ENCODE results near the gene GPR157.

GPR157 gene

GRCh38 chr1:9093091-9093490 lies 35.8 kb downstream of the GPR157 start:
- Histone ChIP-seq H3K27ac (ENCODE audit: low read depth, low read length) (no peak overlapping the region), H3K27me3 (ENCODE audit: control insufficient read depth in 1 of 2, insufficient read depth in 2 of 2, low read length in 2 of 2) (peaks cover 2 to 3% of the 10 kb centered on the region in 2 donors), H3K9me3 (ENCODE audit: control insufficient read depth in 1 of 2, low read length in 2 of 2) (no peaks in the 10 kb centered on the region), H3K4me3 (ENCODE audit: low read depth in 1 of 2, low read length in 2 of 2) (no peak overlapping the region), H3K4me1 (ENCODE audit: control insufficient read depth in 1 of 2, insufficient read depth in 2 of 2, low read length in 2 of 2) (no peaks in the 10 kb centered on the region), H3K36me3 (ENCODE audit: control insufficient read depth in 1 of 2, insufficient read depth in 2 of 2, low read length in 2 of 2) (no peaks in the 10 kb centered on the region), H3K9ac (ENCODE audit: low read depth in 1 of 2, low read length in 2 of 2) (no peak overlapping the region)

GRCh38 chr1:9088807-9089206 lies 40.1 kb downstream of the GPR157 start:
- no peak overlapping the region for H3K4me3 ChIP-seq (ENCODE audit: low read depth in 1 of 2, low read length in 2 of 2)
- no peak overlapping the region for H3K27ac ChIP-seq (ENCODE audit: low read depth, low read length)
- no peak overlapping the region for H3K9ac ChIP-seq (ENCODE audit: low read depth in 1 of 2, low read length in 2 of 2)
- peaks cover 2 to 3% of the 10 kb centered on the region in 2 donors for H3K27me3 ChIP-seq (ENCODE audit: control insufficient read depth in 1 of 2, insufficient read depth in 2 of 2, low read length in 2 of 2)
- H3K4me1 ChIP-seq (ENCODE audit: control insufficient read depth in 1 of 2, insufficient read depth in 2 of 2, low read length in 2 of 2): peaks cover 4 to 7% of the 10 kb centered on the region in 2 donors
- H3K9me3 ChIP-seq (ENCODE audit: control insufficient read depth in 1 of 2, low read length in 2 of 2): no peaks in the 10 kb centered on the region
- no peaks in the 10 kb centered on the region for H3K36me3 ChIP-seq (ENCODE audit: control insufficient read depth in 1 of 2, insufficient read depth in 2 of 2, low read length in 2 of 2)

- H3K36me3 ChIP-seq (ENCODE audit: control insufficient read depth in 1 of 2, insufficient read depth in 2 of 2, low read length in 2 of 2): no peaks in the 10 kb centered on the region
- peaks cover 0 to 3% of the 10 kb centered on the region in 2 donors for H3K27me3 ChIP-seq (ENCODE audit: control insufficient read depth in 1 of 2, insufficient read depth in 2 of 2, low read length in 2 of 2)
- H3K4me3 ChIP-seq (ENCODE audit: low read depth in 1 of 2, low read length in 2 of 2): no peak overlapping the region
- no peak overlapping the region for H3K9ac ChIP-seq (ENCODE audit: low read depth in 1 of 2, low read length in 2 of 2)
- H3K27ac ChIP-seq (ENCODE audit: low read depth, low read length): no peak overlapping the region
- peaks cover 7% of the 10 kb centered on the region in 2 donors for H3K4me1 ChIP-seq (ENCODE audit: control insufficient read depth in 1 of 2, insufficient read depth in 2 of 2, low read length in 2 of 2)
- no peaks in the 10 kb centered on the region for H3K9me3 ChIP-seq (ENCODE audit: control insufficient read depth in 1 of 2, low read length in 2 of 2)
Measured at GRCh38 chr1:9087411-9088125, 41.3 kb downstream of the GPR157 start.

DNA sequence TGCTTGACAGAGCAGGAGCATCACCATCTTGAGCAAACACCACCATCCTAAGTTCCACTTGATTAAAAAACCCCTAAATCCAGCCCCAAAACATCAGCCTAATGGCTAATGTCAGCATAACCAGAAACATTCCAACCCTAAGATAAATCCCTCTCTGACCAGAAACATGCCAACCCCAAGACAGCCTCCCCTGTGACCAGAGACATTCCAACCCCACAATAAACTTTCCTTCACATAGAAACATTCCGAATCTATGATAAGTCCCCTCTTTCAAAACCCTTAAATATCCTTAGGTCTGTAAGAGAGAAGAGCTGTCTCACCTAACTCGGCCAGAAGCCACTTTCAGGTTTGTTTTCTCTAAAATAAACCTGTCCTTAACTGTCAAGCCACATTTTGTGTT lies 42.1 kb downstream of the GPR157 start:
- Histone ChIP-seq H3K9ac (ENCODE audit: low read depth in 1 of 2, low read length in 2 of 2) (no peak overlapping the region), H3K36me3 (ENCODE audit: control insufficient read depth in 1 of 2, insufficient read depth in 2 of 2, low read length in 2 of 2) (no peaks in the 10 kb centered on the region), H3K4me1 (ENCODE audit: control insufficient read depth in 1 of 2, insufficient read depth in 2 of 2, low read length in 2 of 2) (peaks cover 7 to 8% of the 10 kb centered on the region in 2 donors), H3K27ac (ENCODE audit: low read depth, low read length) (no peak overlapping the region), H3K27me3 (ENCODE audit: control insufficient read depth in 1 of 2, insufficient read depth in 2 of 2, low read length in 2 of 2) (peaks cover 0 to 2% of the 10 kb centered on the region in 2 donors), H3K9me3 (ENCODE audit: control insufficient read depth in 1 of 2, low read length in 2 of 2) (no peaks in the 10 kb centered on the region), H3K4me3 (ENCODE audit: low read depth in 1 of 2, low read length in 2 of 2) (no peak overlapping the region)

- Histone ChIP-seq H3K36me3 (ENCODE audit: control insufficient read depth in 1 of 2, insufficient read depth in 2 of 2, low read length in 2 of 2) (no peaks in the 10 kb centered on the region), H3K27ac (ENCODE audit: low read depth, low read length) (no peak overlapping the region), H3K9me3 (ENCODE audit: control insufficient read depth in 1 of 2, low read length in 2 of 2) (no peaks in the 10 kb centered on the region), H3K4me3 (ENCODE audit: low read depth in 1 of 2, low read length in 2 of 2) (no peak overlapping the region), H3K27me3 (ENCODE audit: control insufficient read depth in 1 of 2, insufficient read depth in 2 of 2, low read length in 2 of 2) (no peaks in the 10 kb centered on the region), H3K9ac (ENCODE audit: low read depth in 1 of 2, low read length in 2 of 2) (no peak overlapping the region), H3K4me1 (ENCODE audit: control insufficient read depth in 1 of 2, insufficient read depth in 2 of 2, low read length in 2 of 2) (peaks cover 8% of the 10 kb centered on the region in 2 donors)
Measured at GRCh38 chr1:9086045-9086444, 42.9 kb downstream of the GPR157 start.

GRCh38 chr1:9085306-9085940 lies 43.5 kb downstream of the GPR157 start:
- Histone ChIP-seq H3K9ac (ENCODE audit: low read depth in 1 of 2, low read length in 2 of 2) (no peak overlapping the region), H3K36me3 (ENCODE audit: control insufficient read depth in 1 of 2, insufficient read depth in 2 of 2, low read length in 2 of 2) (no peaks in the 10 kb centered on the region), H3K4me3 (ENCODE audit: low read depth in 1 of 2, low read length in 2 of 2) (no peak overlapping the region), H3K4me1 (ENCODE audit: control insufficient read depth in 1 of 2, insufficient read depth in 2 of 2, low read length in 2 of 2) (peaks cover 8 to 14% of the 10 kb centered on the region in 2 donors), H3K27ac (ENCODE audit: low read depth, low read length) (no peak overlapping the region), H3K9me3 (ENCODE audit: control insufficient read depth in 1 of 2, low read length in 2 of 2) (no peaks in the 10 kb centered on the region), H3K27me3 (ENCODE audit: control insufficient read depth in 1 of 2, insufficient read depth in 2 of 2, low read length in 2 of 2) (no peaks in the 10 kb centered on the region)

GRCh38 chr1:9084906-9085305 lies 44.0 kb downstream of the GPR157 start:
- H3K9ac ChIP-seq (ENCODE audit: low read depth in 1 of 2, low read length in 2 of 2): no peak overlapping the region
- H3K27me3 ChIP-seq (ENCODE audit: control insufficient read depth in 1 of 2, insufficient read depth in 2 of 2, low read length in 2 of 2): no peaks in the 10 kb centered on the region
- no peaks in the 10 kb centered on the region for H3K36me3 ChIP-seq (ENCODE audit: control insufficient read depth in 1 of 2, insufficient read depth in 2 of 2, low read length in 2 of 2)
- no peaks in the 10 kb centered on the region for H3K9me3 ChIP-seq (ENCODE audit: control insufficient read depth in 1 of 2, low read length in 2 of 2)
- no peak overlapping the region for H3K4me3 ChIP-seq (ENCODE audit: low read depth in 1 of 2, low read length in 2 of 2)
- peaks cover 8 to 18% of the 10 kb centered on the region in 2 donors for H3K4me1 ChIP-seq (ENCODE audit: control insufficient read depth in 1 of 2, insufficient read depth in 2 of 2, low read length in 2 of 2)
- H3K27ac ChIP-seq (ENCODE audit: low read depth, low read length): no peak overlapping the region

GRCh38 chr1:9081473-9081872 lies 47.4 kb downstream of the GPR157 start:
- no peak overlapping the region for H3K4me3 ChIP-seq (ENCODE audit: low read depth in 1 of 2, low read length in 2 of 2)
- H3K36me3 ChIP-seq (ENCODE audit: control insufficient read depth in 1 of 2, insufficient read depth in 2 of 2, low read length in 2 of 2): no peaks in the 10 kb centered on the region
- peaks cover 22 to 40% of the 10 kb centered on the region in 2 donors for H3K4me1 ChIP-seq (ENCODE audit: control insufficient read depth in 1 of 2, insufficient read depth in 2 of 2, low read length in 2 of 2)
- H3K27me3 ChIP-seq (ENCODE audit: control insufficient read depth in 1 of 2, insufficient read depth in 2 of 2, low read length in 2 of 2): no peaks in the 10 kb centered on the region
- H3K27ac ChIP-seq (ENCODE audit: low read depth, low read length): no peak overlapping the region
- H3K9ac ChIP-seq (ENCODE audit: low read depth in 1 of 2, low read length in 2 of 2): no peak overlapping the region
- H3K9me3 ChIP-seq (ENCODE audit: control insufficient read depth in 1 of 2, low read length in 2 of 2): no peaks in the 10 kb centered on the region

- Histone ChIP-seq H3K4me1 (ENCODE audit: control insufficient read depth in 1 of 2, insufficient read depth in 2 of 2, low read length in 2 of 2) (peaks cover 23 to 39% of the 10 kb centered on the region in 2 donors), H3K9ac (ENCODE audit: low read depth in 1 of 2, low read length in 2 of 2) (peak overlapping the region in 1 of 2 donors; percentile 18), H3K4me3 (ENCODE audit: low read depth in 1 of 2, low read length in 2 of 2) (no peak overlapping the region), H3K9me3 (ENCODE audit: control insufficient read depth in 1 of 2, low read length in 2 of 2) (no peaks in the 10 kb centered on the region), H3K27ac (ENCODE audit: low read depth, low read length) (no peak overlapping the region), H3K36me3 (ENCODE audit: control insufficient read depth in 1 of 2, insufficient read depth in 2 of 2, low read length in 2 of 2) (no peaks in the 10 kb centered on the region), H3K27me3 (ENCODE audit: control insufficient read depth in 1 of 2, insufficient read depth in 2 of 2, low read length in 2 of 2) (no peaks in the 10 kb centered on the region)
Measured at GRCh38 chr1:9080705-9081291, 48.1 kb downstream of the GPR157 start.

DNA sequence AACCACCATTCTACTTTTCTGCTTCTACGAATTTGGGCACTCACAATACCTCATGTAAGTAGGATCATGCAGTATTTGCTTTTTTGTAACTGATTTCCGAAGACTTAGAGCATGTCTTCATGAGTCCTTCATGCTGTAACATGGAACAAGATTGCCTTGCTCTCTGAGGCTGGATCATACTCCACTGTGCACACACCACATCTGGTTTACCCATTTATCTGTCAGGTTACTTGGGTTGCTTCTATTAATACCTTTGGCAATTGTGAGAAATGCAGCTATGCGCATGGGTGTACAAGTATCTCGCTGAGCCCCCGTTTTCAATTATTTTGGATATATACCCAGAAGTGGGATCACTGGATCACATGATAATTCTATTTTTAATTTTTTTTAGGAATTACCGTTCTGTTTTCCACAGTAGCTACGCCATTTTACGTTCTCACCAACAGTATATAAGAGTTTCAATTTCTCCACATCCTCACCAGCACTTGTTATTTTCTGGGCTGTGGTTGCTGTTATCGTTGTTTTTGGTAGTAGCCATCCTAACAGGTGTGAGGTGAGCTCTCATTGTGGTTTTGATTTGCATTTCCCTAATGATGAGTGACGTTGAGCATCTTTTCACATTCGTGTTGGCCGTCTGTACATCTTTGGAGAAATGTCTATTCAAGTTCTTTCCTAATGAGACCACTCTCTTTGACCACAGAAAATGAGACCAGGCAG lies 48.8 kb downstream of the GPR157 start:
- Histone ChIP-seq H3K4me1 (ENCODE audit: control insufficient read depth in 1 of 2, insufficient read depth in 2 of 2, low read length in 2 of 2) (peaks cover 22 to 33% of the 10 kb centered on the region in 2 donors), H3K27ac (ENCODE audit: low read depth, low read length) (no peak overlapping the region), H3K9me3 (ENCODE audit: control insufficient read depth in 1 of 2, low read length in 2 of 2) (no peaks in the 10 kb centered on the region), H3K27me3 (ENCODE audit: control insufficient read depth in 1 of 2, insufficient read depth in 2 of 2, low read length in 2 of 2) (no peaks in the 10 kb centered on the region), H3K36me3 (ENCODE audit: control insufficient read depth in 1 of 2, insufficient read depth in 2 of 2, low read length in 2 of 2) (no peaks in the 10 kb centered on the region), H3K9ac (ENCODE audit: low read depth in 1 of 2, low read length in 2 of 2) (no peak overlapping the region), H3K4me3 (ENCODE audit: low read depth in 1 of 2, low read length in 2 of 2) (no peak overlapping the region)
